Liver (tissue), 9 donors: ENCODE measurements around the gene AP1S3. TPM values are rescaled to one million over a fixed set of nuclear protein-coding genes. Genes with fewer than 3 reads are reported as not detected.

Experiments used
- DNase-seq: peaks from one replicate; pipeline ENCODE4 v3.0.0-alpha.2; 2017; ENCODE audit warnings: low spot score
- H3K27ac ChIP-seq, 2 donors: one replicate each; pipeline ENCODE4 v1.7.0; 2013; ENCODE audit warnings: inconsistent platforms in 2 of 2, low read length in 2 of 2, control low read depth in 1 of 2, low read depth in 1 of 2, mild to moderate bottlenecking in 1 of 2
- H3K27me3 ChIP-seq, 4 donors: one replicate each; pipeline versions ENCODE4 v1.6.1 to v1.7.0; 2013; ENCODE audit warnings: low read length in 3 of 4, inconsistent platforms in 1 of 4, mild to moderate bottlenecking in 1 of 4, moderate library complexity in 1 of 4; ENCODE audit not compliant: control insufficient read depth in 4 of 4, insufficient read depth in 4 of 4
- H3K36me3 ChIP-seq, 4 donors: one replicate each; pipeline versions ENCODE4 v1.6.1 to v1.7.0; 2013; ENCODE audit warnings: low read length in 3 of 4, mild to moderate bottlenecking in 3 of 4, low read depth in 1 of 4, moderate library complexity in 1 of 4; ENCODE audit not compliant: control insufficient read depth in 4 of 4, insufficient read depth in 3 of 4
- H3K4me1 ChIP-seq, 4 donors: one replicate each; pipeline versions ENCODE4 v1.6.1 to v1.7.0; 2013; ENCODE audit warnings: low read length in 3 of 4, mild to moderate bottlenecking in 3 of 4, moderate library complexity in 1 of 4; ENCODE audit not compliant: control insufficient read depth in 4 of 4, insufficient read depth in 4 of 4
- H3K4me3 ChIP-seq, 3 donors: one replicate each; pipeline versions ENCODE4 v1.6.1 to v1.7.0; 2013; ENCODE audit warnings: low read length in 3 of 3, control low read depth in 1 of 3, low read depth in 1 of 3, mild to moderate bottlenecking in 1 of 3
- H3K9ac ChIP-seq, 2 donors: one replicate each; pipeline ENCODE4 v1.7.0; 2013; ENCODE audit warnings: low read length in 2 of 2, mild to moderate bottlenecking in 2 of 2, moderate library complexity in 2 of 2, control low read depth in 1 of 2, low read depth in 1 of 2
- H3K9me3 ChIP-seq, 4 donors: one replicate each; pipeline versions ENCODE4 v1.6.1 to v1.7.0; 2013; ENCODE audit warnings: low read length in 3 of 4; ENCODE audit not compliant: control insufficient read depth in 4 of 4
- EGR1 ChIP-seq, 2 donors: IDR thresholded peaks; 2 replicates each; pipeline ENCODE4 v1.6.1; 2016 to 2018; ENCODE audit warnings: antibody characterized with exemption in 2 of 2, low read depth in 2 of 2
- FOXA1 ChIP-seq: IDR thresholded peaks from 2 replicates; pipeline ENCODE4 v1.6.1; 2016; ENCODE audit warnings: antibody characterized with exemption
- GABPA ChIP-seq, 2 donors: IDR thresholded peaks in 1 of 2; conservative IDR thresholded peaks in 1 of 2; 2 replicates each; pipeline ENCODE4 v1.6.1; 2016; ENCODE audit warnings: antibody characterized with exemption in 2 of 2, mild to moderate bottlenecking in 1 of 2, moderate library complexity in 1 of 2
- HNF4G ChIP-seq: IDR thresholded peaks from 2 replicates; pipeline ENCODE4 v1.6.1; 2016; ENCODE audit warnings: antibody characterized with exemption
- JUND ChIP-seq, 2 donors: IDR thresholded peaks; 2 replicates each; pipeline ENCODE4 v1.6.1; 2016; ENCODE audit warnings: antibody characterized with exemption in 2 of 2
- RAD21 ChIP-seq, 2 donors: IDR thresholded peaks; 2 replicates each; pipeline ENCODE4 v1.6.1; 2016; ENCODE audit warnings: antibody characterized with exemption in 2 of 2, mild to moderate bottlenecking in 2 of 2
- RXRA ChIP-seq, 2 donors: IDR thresholded peaks; 2 replicates each; pipeline ENCODE4 v1.6.1; 2017 to 2018; ENCODE audit warnings: antibody characterized with exemption in 2 of 2, mild to moderate bottlenecking in 1 of 2
- TAF1 ChIP-seq: conservative IDR thresholded peaks from 2 replicates; pipeline ENCODE4 v1.6.1; 2016; ENCODE audit warnings: antibody characterized with exemption, mild to moderate bottlenecking
- YY1 ChIP-seq: IDR thresholded peaks from 2 replicates; pipeline ENCODE4 v1.6.1; 2016; ENCODE audit warnings: antibody characterized with exemption, mild to moderate bottlenecking
- WGBS: extraction: QIAGEN DNeasy Blood & Tissue Kit; methylation state at CpG from one replicate; pipeline ENCODE4 v1.1.7; 2013; 5-methylcytosine and 5-hydroxymethylcytosine counted together
- polyA plus RNA-seq, 2 donors: library from polyadenylated mRNA; stranded (reverse) in 1 of 2; unstranded in 1 of 2; fragments of 200-250 nt in 1 of 2; fragments of >200 nt in 1 of 2; fragmentation: Nextera tagmentation in 1 of 2; extraction: Ambion mirVana in 1 of 2; gene quantifications; one replicate each; pipeline versions ENCODE4 v1.2.1 to v1.2.3, GENCODE V29; 2013 to 2015
- total RNA-seq, 2 donors: library from RNA; depleted of rRNA; stranded (reverse); fragments of >200 nt; gene quantifications; one replicate each; pipeline ENCODE4 v1.2.3, GENCODE V29; 2014
- TF ChIP-seq, protein P1 (sequence below): IDR thresholded peaks from 2 replicates; pipeline ENCODE4 v1.6.1; 2016; ENCODE audit warnings: antibody characterized with exemption
- TF ChIP-seq, protein P2 (sequence below): IDR thresholded peaks from 2 replicates; pipeline ENCODE4 v1.6.1; 2016; ENCODE audit warnings: antibody characterized with exemption
- TF ChIP-seq, protein P3 (sequence below): IDR thresholded peaks from 2 replicates; pipeline ENCODE4 v1.6.1; 2016; ENCODE audit warnings: antibody characterized with exemption, mild to moderate bottlenecking
- TF ChIP-seq, protein P4 (sequence below): fragments of 150-350 bp; IDR thresholded peaks from 2 replicates; pipeline ENCODE4 v1.5.1; 2017; ENCODE audit warnings: improper control_type of control experiment, low read depth, low read length; ENCODE audit not compliant: missing input control
- TF ChIP-seq, protein P5 (sequence below): IDR thresholded peaks from 2 replicates; pipeline ENCODE4 v1.6.1; 2016; ENCODE audit warnings: antibody characterized with exemption
- donor health status: healthy.
- donor health status: healthy.
- donor health status: healthy.
- donor health status: healthy.
- donor health status: healthy.

AP1S3 gene
- total and polyA plus RNA-seq, 4 donors = 1.1 to 3.8 (median 2.4) TPM

DNA sequence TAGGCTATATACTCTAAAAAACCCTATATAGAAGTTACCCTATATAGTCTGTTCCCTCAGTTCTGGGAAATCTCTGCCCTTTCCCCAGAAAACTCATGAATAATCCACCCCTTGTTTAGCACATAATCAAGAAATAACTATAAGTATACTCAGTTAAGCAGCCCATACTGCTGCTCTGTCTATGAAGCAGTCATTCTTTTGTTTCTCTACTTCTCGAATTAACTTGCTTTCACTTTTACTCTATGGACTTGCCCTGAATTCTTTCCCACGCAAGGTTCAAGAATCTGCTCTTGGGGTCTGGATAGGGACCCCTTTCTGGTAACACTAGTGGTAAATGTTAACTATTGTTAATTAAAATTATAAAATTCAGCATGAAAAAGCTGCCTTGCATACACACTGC, 17.4 kb upstream of the AP1S3 start:
- Histone ChIP-seq H3K4me1 (no peaks in the 10 kb centered on the region), H3K36me3 (no peaks in the 10 kb centered on the region), H3K4me3 (no peak overlapping the region), H3K27me3 (no peaks in the 10 kb centered on the region), H3K9me3 (no peaks in the 10 kb centered on the region), H3K9ac (no peak overlapping the region), H3K27ac (no peak overlapping the region)
- TF ChIP-seq HNF4G = no peak
- no peak for TF ChIP-seq RAD21 (IDR thresholded peaks at IDR 0.05)
- no peak for TF ChIP-seq RXRA (IDR thresholded peaks at IDR 0.05)
- TF ChIP-seq GABPA (IDR thresholded peaks at IDR 0.05 in 1 of 2, conservative IDR thresholded peaks at IDR 0.05 in 1 of 2) = no peak
- TF ChIP-seq, protein P1, sequence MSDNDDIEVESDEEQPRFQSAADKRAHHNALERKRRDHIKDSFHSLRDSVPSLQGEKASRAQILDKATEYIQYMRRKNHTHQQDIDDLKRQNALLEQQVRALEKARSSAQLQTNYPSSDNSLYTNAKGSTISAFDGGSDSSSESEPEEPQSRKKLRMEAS = no peak
- TF ChIP-seq, protein P2, sequence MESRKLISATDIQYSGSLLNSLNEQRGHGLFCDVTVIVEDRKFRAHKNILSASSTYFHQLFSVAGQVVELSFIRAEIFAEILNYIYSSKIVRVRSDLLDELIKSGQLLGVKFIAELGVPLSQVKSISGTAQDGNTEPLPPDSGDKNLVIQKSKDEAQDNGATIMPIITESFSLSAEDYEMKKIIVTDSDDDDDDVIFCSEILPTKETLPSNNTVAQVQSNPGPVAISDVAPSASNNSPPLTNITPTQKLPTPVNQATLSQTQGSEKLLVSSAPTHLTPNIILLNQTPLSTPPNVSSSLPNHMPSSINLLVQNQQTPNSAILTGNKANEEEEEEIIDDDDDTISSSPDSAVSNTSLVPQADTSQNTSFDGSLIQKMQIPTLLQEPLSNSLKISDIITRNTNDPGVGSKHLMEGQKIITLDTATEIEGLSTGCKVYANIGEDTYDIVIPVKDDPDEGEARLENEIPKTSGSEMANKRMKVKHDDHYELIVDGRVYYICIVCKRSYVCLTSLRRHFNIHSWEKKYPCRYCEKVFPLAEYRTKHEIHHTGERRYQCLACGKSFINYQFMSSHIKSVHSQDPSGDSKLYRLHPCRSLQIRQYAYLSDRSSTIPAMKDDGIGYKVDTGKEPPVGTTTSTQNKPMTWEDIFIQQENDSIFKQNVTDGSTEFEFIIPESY = no peak
- TF ChIP-seq, protein P3, sequence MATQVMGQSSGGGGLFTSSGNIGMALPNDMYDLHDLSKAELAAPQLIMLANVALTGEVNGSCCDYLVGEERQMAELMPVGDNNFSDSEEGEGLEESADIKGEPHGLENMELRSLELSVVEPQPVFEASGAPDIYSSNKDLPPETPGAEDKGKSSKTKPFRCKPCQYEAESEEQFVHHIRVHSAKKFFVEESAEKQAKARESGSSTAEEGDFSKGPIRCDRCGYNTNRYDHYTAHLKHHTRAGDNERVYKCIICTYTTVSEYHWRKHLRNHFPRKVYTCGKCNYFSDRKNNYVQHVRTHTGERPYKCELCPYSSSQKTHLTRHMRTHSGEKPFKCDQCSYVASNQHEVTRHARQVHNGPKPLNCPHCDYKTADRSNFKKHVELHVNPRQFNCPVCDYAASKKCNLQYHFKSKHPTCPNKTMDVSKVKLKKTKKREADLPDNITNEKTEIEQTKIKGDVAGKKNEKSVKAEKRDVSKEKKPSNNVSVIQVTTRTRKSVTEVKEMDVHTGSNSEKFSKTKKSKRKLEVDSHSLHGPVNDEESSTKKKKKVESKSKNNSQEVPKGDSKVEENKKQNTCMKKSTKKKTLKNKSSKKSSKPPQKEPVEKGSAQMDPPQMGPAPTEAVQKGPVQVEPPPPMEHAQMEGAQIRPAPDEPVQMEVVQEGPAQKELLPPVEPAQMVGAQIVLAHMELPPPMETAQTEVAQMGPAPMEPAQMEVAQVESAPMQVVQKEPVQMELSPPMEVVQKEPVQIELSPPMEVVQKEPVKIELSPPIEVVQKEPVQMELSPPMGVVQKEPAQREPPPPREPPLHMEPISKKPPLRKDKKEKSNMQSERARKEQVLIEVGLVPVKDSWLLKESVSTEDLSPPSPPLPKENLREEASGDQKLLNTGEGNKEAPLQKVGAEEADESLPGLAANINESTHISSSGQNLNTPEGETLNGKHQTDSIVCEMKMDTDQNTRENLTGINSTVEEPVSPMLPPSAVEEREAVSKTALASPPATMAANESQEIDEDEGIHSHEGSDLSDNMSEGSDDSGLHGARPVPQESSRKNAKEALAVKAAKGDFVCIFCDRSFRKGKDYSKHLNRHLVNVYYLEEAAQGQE = no peak
- TF ChIP-seq YY1 = no peak
- DNase-seq = no peak
- WGBS = 90% methylated on average over 2 of the region's 2 CpGs

DNA sequence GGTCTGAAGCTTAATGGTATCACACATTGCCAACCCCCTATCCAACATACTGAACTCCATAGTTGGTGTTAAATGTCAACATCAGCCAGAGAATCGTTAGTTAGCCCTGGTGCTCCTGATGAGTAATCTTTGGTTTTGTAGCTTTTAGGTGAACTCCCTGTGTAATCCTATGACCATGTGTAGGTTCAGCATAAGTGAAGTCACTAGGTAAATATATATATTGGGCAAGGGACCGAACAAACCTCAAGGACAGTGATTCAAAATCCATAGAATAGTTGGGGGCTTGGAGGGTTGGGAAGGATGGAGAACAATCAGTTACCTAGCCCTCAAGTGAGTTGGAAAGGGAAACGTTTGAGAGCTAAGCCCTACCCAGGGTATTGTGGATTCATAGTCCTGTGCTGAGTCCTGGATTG, 16.0 kb upstream of the AP1S3 start:
- peaks cover 0 to 2% (median 0%) of the 10 kb centered on the region in 4 donors for H3K36me3 ChIP-seq
- H3K9me3 ChIP-seq = no peaks in the 10 kb centered on the region
- H3K4me3 ChIP-seq = no peak overlapping the region
- H3K9ac ChIP-seq = no peak overlapping the region
- H3K4me1 ChIP-seq = no peaks in the 10 kb centered on the region
- no peak for TF ChIP-seq EGR1 (IDR thresholded peaks at IDR 0.05; ENCODE audit: low read depth in 2 of 2)
- no peaks in the 10 kb centered on the region for H3K27me3 ChIP-seq
- WGBS = 88% methylated on average over 3 of the region's 3 CpGs
- no peak overlapping the region for H3K27ac ChIP-seq
- no peak for DNase-seq

DNA sequence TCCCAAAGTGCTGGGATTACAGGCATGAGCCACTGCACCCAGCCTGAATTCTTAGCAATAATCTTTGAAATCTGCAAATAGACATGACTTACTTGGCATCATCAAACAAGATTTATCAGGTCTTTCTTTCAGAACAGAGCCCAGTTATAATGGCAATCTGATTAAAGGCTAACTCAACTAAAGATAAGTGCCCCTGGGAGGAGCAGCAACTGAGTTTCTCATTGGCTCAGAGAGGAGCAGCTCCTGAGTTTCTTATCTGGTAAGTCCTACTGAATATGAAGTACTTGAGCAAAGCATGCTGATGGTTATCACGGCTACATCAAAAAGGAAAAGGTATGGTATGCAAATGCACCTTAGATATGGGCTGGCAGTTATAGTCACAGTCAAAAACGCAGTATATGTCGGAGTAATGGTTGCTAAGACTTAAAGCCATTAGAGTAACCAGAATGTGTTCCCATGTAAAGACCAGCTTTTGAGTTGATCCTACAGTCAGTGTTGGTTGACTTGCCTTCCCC, 15.0 kb upstream of the AP1S3 start:
- 90% methylated on average over 3 of the region's 3 CpGs for WGBS
- TF ChIP-seq GABPA (IDR thresholded peaks at IDR 0.05 in 1 of 2, conservative IDR thresholded peaks at IDR 0.05 in 1 of 2) (no peak), YY1 (no peak), TAF1 (no peak), FOXA1 (no peak), JUND (IDR thresholded peaks at IDR 0.05) (no peak)
- TF ChIP-seq, protein P1 = no peak
- TF ChIP-seq, protein P4, sequence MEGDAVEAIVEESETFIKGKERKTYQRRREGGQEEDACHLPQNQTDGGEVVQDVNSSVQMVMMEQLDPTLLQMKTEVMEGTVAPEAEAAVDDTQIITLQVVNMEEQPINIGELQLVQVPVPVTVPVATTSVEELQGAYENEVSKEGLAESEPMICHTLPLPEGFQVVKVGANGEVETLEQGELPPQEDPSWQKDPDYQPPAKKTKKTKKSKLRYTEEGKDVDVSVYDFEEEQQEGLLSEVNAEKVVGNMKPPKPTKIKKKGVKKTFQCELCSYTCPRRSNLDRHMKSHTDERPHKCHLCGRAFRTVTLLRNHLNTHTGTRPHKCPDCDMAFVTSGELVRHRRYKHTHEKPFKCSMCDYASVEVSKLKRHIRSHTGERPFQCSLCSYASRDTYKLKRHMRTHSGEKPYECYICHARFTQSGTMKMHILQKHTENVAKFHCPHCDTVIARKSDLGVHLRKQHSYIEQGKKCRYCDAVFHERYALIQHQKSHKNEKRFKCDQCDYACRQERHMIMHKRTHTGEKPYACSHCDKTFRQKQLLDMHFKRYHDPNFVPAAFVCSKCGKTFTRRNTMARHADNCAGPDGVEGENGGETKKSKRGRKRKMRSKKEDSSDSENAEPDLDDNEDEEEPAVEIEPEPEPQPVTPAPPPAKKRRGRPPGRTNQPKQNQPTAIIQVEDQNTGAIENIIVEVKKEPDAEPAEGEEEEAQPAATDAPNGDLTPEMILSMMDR = no peak
- TF ChIP-seq, protein P5, sequence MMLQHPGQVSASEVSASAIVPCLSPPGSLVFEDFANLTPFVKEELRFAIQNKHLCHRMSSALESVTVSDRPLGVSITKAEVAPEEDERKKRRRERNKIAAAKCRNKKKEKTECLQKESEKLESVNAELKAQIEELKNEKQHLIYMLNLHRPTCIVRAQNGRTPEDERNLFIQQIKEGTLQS = no peak
- no peak for DNase-seq
- Histone ChIP-seq H3K4me1 (no peaks in the 10 kb centered on the region), H3K4me3 (no peak overlapping the region), H3K27ac (no peak overlapping the region), H3K36me3 (peaks cover 0 to 2% (median 0%) of the 10 kb centered on the region in 4 donors), H3K27me3 (no peaks in the 10 kb centered on the region), H3K9ac (no peak overlapping the region), H3K9me3 (no peaks in the 10 kb centered on the region)
